HepG2 (cell line): ENCODE results near the gene SNRPD3. TPM values are rescaled to one million over a fixed set of nuclear protein-coding genes. Genes with fewer than 3 reads are reported as not detected.

Source experiments
- ARNTL ChIP-seq: sonication (generic); formaldehyde crosslinking; IDR thresholded peaks from 2 replicates; pipeline ENCODE4 v1.4.0; 2020; ENCODE audit warnings: mild to moderate bottlenecking, missing genetic modification reagents
- BORCS8-MEF2B ChIP-seq: sonication (generic); formaldehyde crosslinking; IDR thresholded peaks from 2 replicates; pipeline ENCODE4 v1.8.0; 2022; ENCODE audit warnings: mild to moderate bottlenecking, missing genetic modification reagents
- ERF ChIP-seq: IDR thresholded peaks from 2 replicates; pipeline ENCODE4 v1.6.1; 2018; ENCODE audit warnings: missing biosample characterization, missing genetic modification reagents
- FOXA1 ChIP-seq, 2 experiments: fragments of 450-650 bp in 1 of 2; sonication (generic) in 1 of 2; formaldehyde crosslinking in 1 of 2; IDR thresholded peaks; 2 replicates each; pipeline versions ENCODE4 v1.4.0 to v1.6.1; 2016 to 2020; ENCODE audit warnings: missing genetic modification reagents in 1 of 2
- HOXA7 ChIP-seq: sonication (generic); formaldehyde crosslinking; IDR thresholded peaks from 2 replicates; pipeline ENCODE4 v1.8.1; 2022; ENCODE audit warnings: mild to moderate bottlenecking, missing genetic modification reagents, moderate library complexity
- NFE2L2 ChIP-seq: fragments of 150-350 bp; IDR thresholded peaks from 2 replicates; pipeline ENCODE4 v1.6.1; 2014; ENCODE audit warnings: low read length
- PAX8 ChIP-seq: sonication (generic); formaldehyde crosslinking; IDR thresholded peaks from 2 replicates; pipeline ENCODE4 v1.8.0; 2022; ENCODE audit warnings: mild to moderate bottlenecking, missing genetic modification reagents, borderline replicate concordance
- STAT5B ChIP-seq: sonication (generic); formaldehyde crosslinking; IDR thresholded peaks from 2 replicates; pipeline ENCODE4 v1.4.0; 2020; ENCODE audit warnings: missing genetic modification reagents
- UBTF ChIP-seq: sonication (generic); formaldehyde crosslinking; IDR thresholded peaks from 2 replicates; pipeline ENCODE4 v1.4.0; 2020; ENCODE audit warnings: mild to moderate bottlenecking, missing genetic modification reagents
- ZFP36 ChIP-seq: fragments of 150-350 bp; IDR thresholded peaks from 2 replicates; pipeline ENCODE4 v1.6.1; 2018; ENCODE audit warnings: borderline replicate concordance, low read length, low read depth; ENCODE audit not compliant: partially characterized antibody
- ZNF335 ChIP-seq: sonication (generic); formaldehyde crosslinking; IDR thresholded peaks from 2 replicates; pipeline ENCODE4 v1.4.0; 2020; ENCODE audit warnings: missing genetic modification reagents
- ZNF337 ChIP-seq: sonication (generic); formaldehyde crosslinking; IDR thresholded peaks from 2 replicates; pipeline ENCODE4 v1.5.1; 2020; ENCODE audit warnings: missing genetic modification reagents, low read depth, mild to moderate bottlenecking, borderline replicate concordance
- ZNF580 ChIP-seq: IDR thresholded peaks from 2 replicates; pipeline ENCODE4 v1.6.1; 2016; ENCODE audit warnings: low read depth, borderline replicate concordance
- ZNF615 ChIP-seq: sonication (generic); formaldehyde crosslinking; IDR thresholded peaks from 2 replicates; pipeline ENCODE4 v1.5.0; 2020; ENCODE audit warnings: mild to moderate bottlenecking, missing genetic modification reagents, borderline replicate concordance
- ZNF646 ChIP-seq: sonication (generic); formaldehyde crosslinking; IDR thresholded peaks from 2 replicates; pipeline ENCODE4 v1.9.0; 2021; ENCODE audit warnings: mild to moderate bottlenecking, missing genetic modification reagents
- polyA plus RNA-seq, 8 experiments: library from polyadenylated mRNA; depleted of rRNA in 3 of 8; stranded (reverse) in 7 of 8; unstranded in 1 of 8; fragments of >200 nt; fragmentation: Illumina TruSeq in 4 of 8; extraction: Trizol in 4 of 8; gene quantifications; 2 replicates each; pipeline versions ENCODE4 v1.2.1 to v1.2.3, GENCODE V29; 2011 to 2016; ENCODE audit warnings: low read depth in 4 of 8, missing spikeins in 1 of 8, mixed read lengths in 1 of 8; ENCODE audit not compliant: insufficient read depth in 1 of 8
- total RNA-seq, 5 experiments: library from RNA; depleted of rRNA; stranded (reverse); fragments of >200 nt; fragmentation: Illumina TruSeq; extraction: Trizol; gene quantifications; 2 replicates each; pipeline ENCODE4 v1.2.3, GENCODE V29; 2016; ENCODE audit warnings: low read depth in 1 of 5
- TF ChIP-seq, protein P1 (sequence below): sonication (generic); formaldehyde crosslinking; IDR thresholded peaks from 2 replicates; pipeline ENCODE4 v1.5.1; 2020; ENCODE audit warnings: missing genetic modification reagents, mild to moderate bottlenecking, borderline replicate concordance
- TF ChIP-seq, protein P2 (sequence below): sonication (generic); formaldehyde crosslinking; IDR thresholded peaks from 2 replicates; pipeline ENCODE4 v1.5.0; 2020; ENCODE audit warnings: missing genetic modification reagents

SNRPD3 gene
- total and polyA plus RNA-seq, 2 of the 13 experiments (the other 11 are each of a cell fraction or from before 2014, with no cell fraction given) = 110 to 209 TPM

GRCh38 chr22:24592851-24593558, 37.2 kb downstream of the SNRPD3 start, which contains the start of gene LRRC75B (continued):
- no peak for TF ChIP-seq FOXA1 (IDR thresholded peaks at IDR 0.05)
- TF ChIP-seq FOXA1 (CRISPR knock-in tag; IDR thresholded peaks at IDR 0.05) = peak; percentile 19; the same call in 1 of the 2 replicates
- TF ChIP-seq BORCS8-MEF2B (CRISPR knock-in tag) = peak; percentile 86
- no peak for TF ChIP-seq STAT5B (CRISPR knock-in tag)
- TF ChIP-seq ZNF335 (CRISPR knock-in tag) = 0 out of 2 replicates have a peak, but pooled peaks have one; percentile 34
- TF ChIP-seq, protein P1, sequence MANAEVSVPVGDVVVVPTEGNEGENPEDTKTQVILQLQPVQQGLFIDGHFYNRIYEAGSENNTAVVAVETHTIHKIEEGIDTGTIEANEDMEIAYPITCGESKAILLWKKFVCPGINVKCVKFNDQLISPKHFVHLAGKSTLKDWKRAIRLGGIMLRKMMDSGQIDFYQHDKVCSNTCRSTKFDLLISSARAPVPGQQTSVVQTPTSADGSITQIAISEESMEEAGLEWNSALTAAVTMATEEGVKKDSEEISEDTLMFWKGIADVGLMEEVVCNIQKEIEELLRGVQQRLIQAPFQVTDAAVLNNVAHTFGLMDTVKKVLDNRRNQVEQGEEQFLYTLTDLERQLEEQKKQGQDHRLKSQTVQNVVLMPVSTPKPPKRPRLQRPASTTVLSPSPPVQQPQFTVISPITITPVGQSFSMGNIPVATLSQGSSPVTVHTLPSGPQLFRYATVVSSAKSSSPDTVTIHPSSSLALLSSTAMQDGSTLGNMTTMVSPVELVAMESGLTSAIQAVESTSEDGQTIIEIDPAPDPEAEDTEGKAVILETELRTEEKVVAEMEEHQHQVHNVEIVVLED (CRISPR knock-in tag) = no peak
- no peak for TF ChIP-seq ZNF615 (CRISPR knock-in tag)
- no peak; the same call in 1 of the 2 replicates for TF ChIP-seq ARNTL (CRISPR knock-in tag)
- TF ChIP-seq ERF = peak; percentile 82
- no peak for TF ChIP-seq ZFP36
- TF ChIP-seq PAX8 (CRISPR knock-in tag) = no peak
- peak; percentile 90 for TF ChIP-seq UBTF (CRISPR knock-in tag)
- no peak for TF ChIP-seq HOXA7 (CRISPR knock-in tag)
- peak; percentile 69; the same call in 1 of the 2 replicates for TF ChIP-seq ZNF580 (CRISPR knock-in tag)
- peak; percentile 9; the same call in 1 of the 2 replicates for TF ChIP-seq ZNF337 (CRISPR knock-in tag)
- TF ChIP-seq, protein P2, sequence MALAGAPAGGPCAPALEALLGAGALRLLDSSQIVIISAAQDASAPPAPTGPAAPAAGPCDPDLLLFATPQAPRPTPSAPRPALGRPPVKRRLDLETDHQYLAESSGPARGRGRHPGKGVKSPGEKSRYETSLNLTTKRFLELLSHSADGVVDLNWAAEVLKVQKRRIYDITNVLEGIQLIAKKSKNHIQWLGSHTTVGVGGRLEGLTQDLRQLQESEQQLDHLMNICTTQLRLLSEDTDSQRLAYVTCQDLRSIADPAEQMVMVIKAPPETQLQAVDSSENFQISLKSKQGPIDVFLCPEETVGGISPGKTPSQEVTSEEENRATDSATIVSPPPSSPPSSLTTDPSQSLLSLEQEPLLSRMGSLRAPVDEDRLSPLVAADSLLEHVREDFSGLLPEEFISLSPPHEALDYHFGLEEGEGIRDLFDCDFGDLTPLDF = 0 out of 2 replicates have a peak, but pooled peaks have one; percentile 26
- TF ChIP-seq NFE2L2 = no peak
- no peak for TF ChIP-seq ZNF646
